Activated CD4-positive, alpha-beta T cell treated with anti-CD3 and anti-CD28 coated beads for 24 hours (primary cell): ENCODE measurements around the gene PADI6.

Experiments
- DNase-seq, 2 donors: peaks; one replicate each; pipeline ENCODE4 v3.0.0-alpha.2; 2020; ENCODE audit warnings: low read depth in 2 of 2

PADI6 gene

GRCh38 chr1:17434016-17434415, 62.0 kb downstream of the PADI6 start:
- no peak for DNase-seq

DNA sequence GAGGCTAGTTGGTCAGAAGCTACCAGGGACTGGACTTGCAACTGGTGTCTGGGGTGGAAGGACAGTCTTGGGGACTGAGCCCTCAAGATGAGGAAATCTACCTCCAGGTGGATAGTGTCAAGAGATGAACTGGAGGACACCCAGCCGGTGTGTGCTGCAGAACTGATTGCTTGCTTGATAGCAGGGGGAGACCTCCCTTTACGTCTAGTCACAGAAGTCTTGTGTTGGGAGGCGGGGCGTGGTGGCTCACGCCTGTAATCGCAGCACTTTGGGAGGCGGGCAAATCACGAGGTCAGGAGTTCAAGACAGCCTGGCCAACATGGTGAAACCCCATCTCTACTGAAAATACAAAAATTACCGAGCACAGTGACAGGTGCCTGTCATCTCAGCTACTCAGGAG, 62.6 kb downstream of the PADI6 start:
- DNase-seq: no peak

DNA sequence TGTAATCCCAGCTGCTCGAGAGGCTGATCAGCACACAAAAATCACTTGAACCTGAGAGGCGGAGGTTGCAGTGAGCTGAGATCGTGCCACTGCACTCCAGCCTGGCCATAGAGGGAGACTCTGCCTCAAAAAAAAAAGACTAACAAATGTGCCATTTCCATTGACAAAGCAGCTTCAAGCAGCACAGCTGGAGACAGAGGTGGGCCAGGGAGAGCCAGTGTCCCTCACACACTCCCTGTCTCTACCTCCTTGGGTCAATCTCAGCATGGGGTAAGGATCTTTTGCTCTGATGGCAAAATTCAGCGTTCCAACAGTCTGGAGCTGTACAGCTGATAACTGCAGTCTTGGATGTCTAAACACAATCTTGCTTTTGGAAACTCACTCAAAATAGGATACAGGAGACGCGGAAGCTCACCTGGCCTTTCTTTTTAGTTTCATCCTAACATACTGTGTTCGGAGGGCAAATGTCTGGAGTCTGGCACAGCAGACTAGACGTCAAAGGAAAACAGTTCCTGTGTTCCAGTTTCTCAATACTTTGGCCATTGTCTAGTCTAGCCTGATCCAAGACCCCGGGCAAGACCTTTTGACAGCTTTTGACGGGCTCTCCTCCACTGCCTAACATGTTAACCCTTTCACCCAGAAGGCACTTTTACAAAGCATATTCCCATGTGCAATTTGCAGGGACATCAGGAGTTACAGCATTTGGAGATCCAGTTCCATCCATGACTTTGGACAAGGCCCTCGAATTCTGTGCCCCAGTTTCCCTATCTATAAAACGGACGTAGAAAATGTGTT, 64.6 kb downstream of the PADI6 start:
- DNase-seq: no peak

DNA sequence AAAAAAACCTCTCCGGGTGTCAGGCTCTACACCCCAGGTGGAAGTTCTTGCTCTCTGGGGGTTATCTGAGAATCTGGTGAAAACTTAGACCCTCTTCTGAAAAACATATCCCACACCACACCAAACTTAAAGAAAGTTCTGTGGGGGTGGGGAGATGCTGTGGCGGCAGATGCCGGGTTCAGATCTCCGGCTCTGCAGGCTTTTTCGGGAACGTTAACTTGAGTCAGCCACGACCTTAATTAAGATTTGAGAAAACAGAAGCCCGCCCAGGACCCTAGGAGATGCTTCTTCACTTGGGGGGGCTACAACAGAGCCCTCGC, 65.2 kb downstream of the PADI6 start:
- no peak for DNase-seq

GRCh38 chr1:17437580-17438317, 65.8 kb downstream of the PADI6 start:
- DNase-seq: peak; percentile 38 to 54

DNA sequence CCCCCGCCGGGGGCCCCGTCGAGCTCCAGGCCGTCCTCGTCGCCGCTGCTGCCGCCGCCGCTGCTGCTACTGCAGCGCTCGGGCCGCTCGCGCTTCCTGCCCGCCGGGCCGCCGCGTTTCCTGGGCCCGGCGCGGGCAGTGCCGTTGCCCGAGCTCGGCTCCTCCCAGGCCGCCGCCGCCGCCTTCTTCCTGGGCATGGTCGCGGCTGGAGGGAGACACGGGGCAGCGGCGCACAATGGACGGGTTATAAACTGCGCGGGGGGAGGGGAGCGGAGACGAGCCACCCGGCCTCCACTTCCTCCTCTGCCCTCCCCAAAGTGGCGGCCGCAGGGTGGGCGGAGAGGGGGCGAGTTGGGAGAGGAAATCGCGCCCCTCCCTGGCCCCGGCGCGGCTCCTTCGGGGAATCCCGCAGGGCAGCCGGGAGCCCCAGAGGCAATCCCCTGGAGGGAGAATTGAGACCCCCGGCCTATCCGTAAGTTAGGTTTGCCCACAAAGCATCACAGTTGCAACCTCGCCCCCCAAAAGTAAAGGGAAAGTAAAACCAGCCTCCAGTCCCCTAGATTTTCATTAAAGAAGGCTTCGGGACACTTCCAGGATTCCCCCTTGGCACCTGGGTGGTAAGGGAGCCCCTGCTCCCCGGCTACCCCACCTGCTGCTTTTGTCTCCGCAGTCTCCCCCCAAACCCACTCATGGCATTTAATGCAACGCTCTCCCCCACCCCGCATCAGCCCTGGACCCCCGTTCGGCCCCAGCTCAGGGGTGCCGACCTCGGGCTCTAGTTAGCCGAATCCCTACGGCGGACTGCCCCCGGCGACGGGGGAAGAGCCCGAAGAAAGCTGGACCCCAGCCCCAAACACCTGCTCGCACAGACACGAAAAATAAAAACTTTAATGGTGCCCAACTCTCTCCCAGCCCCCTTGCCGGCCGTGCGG, 66.6 kb downstream of the PADI6 start:
- DNase-seq: peak; percentile 62 to 69

DNA sequence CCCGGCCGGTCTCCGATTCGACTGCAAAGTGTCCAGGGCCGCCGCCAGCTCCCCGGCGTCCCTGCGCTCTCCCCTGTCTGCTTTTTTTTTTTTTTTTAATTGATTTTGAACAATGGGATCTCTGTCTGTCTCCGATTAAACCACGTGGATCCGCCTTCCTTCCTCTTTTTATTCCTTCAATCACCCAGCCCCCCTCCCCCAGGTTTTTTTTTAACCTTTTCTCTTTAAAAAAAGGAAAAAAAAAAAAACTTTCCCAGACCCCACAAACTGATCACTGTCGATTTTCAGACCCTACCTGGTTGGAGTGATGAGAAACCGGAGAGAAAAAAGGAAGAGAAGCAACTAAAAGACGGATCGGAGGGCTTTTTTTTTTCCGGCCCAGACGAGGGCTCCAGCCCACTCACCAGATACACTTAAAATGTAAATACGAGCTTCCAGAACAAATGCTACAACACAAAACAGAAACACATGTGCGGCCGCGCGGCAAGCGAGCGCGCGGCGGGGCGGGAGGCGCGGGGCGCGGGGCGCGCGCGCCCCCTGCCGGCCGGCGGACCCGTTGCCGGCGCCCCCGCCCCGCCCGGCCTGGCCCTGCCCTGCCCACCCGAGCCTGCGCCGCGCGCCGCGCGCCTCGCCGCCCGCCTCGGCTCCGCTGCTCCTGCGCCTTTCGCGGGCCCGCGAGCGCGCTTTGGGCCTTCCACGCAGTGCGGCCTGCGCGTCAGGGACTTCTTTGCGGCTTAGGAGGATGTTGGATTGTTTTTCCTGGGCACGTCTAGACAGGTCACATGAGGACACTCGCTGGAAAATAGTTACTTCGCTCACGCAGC, 67.5 kb downstream of the PADI6 start, which contains the start of gene RCC2:
Gene RCC2, minus strand, starts transcription at position 428 of the 824 bp plus-strand sequence. CDS start 1,163 bp downstream, outside the sequence.
- DNase-seq: peak; percentile 43 to 53

DNA sequence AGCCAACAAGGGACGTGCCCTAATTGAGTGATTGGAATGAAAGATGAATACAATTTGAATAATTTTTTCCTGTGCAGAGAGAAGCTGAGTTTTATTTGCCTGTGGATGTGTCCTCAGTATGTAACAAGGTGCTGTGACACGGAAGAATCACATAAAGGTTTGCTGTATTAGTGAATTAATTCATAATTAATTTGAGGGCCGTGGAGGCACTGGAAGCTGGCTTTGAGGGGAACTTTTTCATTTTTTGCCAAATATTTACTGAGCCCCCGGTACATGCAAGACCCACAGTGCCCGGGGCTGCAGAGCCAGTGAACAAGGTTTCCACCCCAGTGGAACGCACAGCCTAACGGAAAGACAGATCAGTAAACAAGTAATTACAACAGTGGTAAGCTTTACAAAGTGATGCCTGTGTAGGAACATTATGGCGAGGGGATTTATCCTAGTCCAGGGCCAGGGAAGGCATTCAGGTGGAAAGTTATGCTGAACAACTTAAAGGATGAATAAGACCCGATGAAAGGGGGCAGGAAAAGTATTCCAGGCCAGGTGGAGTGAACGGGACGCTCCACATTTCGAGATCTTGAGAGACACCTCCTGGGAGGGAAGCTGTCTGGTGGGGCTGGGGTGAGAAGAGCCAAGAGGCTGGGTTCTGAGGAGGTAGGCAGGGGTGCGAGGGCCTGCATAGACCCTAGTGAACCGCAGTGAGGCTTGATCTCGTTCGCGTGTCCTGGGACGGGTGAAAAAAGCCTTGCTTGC, 68.3 kb downstream of the PADI6 start:
- no peak for DNase-seq

GRCh38 chr1:17440827-17441168, 68.8 kb downstream of the PADI6 start:
- no peak for DNase-seq

DNA sequence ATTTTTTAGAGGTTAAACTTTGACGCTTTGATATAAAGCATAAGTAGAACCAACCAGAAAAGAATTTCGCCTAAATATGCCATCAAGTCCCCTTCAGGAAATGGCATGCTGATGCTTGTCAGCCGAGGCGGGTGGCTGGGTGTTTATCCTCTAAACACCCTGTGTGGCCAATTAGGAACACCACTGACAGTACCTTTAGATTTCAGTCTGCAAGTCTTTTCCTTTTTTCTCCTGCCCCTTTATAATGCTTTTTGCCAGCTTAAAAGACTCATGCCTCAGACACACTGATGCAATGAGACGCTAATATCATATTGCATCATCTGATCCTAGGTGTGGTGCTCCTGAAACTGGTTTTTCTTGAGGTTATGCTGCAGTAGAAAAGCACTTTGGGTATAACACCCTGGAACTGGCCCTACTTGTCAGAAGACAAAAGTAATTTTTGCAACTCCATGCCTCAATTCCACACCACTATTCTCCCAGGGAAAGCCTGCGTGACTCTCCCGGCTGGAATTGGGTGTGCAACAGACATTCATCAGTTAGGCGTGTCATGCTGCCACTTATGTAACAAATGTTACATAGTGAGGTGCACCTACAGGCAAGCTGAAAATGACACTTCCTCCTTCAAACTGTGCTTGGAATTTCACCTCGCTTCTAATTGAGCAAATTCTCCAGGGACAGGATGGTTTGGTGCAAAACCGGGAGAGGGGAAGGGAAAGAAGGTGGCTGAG, 69.4 kb downstream of the PADI6 start:
- DNase-seq: no peak

DNA sequence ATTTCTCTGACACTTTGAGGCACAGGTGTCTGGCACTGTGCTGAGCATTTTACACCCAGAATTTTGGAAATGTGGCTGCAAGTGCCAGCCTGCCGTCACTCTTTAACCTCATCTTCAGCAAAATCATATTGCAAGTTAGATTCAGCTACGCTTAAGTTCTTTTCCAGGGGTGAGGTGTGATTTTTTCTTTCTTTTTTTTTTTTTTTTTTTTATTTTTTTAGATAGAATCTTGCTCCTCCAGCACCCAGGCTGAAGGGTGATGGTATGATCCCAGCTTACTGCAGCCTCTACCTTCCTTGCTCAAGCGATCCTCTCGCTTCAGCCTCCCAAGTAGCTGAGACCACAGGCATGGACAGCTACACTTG, 70.0 kb downstream of the PADI6 start:
- no peak for DNase-seq

DNA sequence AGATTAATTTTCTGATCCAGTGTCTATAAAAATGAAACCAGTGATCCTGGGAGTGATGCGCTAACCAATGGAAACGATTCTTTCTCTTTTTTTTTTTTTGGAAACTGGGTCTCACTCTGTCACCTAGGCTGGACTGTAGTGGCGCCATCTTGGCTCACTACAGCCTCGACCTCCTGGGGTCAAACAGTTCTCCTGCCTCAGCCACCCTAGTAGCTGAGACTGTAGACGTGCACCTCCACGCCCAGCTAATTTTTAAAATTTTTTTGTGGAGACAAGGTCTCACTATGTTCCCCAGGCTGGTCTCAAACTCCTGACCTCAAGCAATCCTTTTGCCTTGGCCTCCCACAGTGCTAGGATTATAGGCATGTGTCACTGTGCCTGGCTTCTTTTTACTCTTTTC, 70.8 kb downstream of the PADI6 start:
- no peak for DNase-seq

DNA sequence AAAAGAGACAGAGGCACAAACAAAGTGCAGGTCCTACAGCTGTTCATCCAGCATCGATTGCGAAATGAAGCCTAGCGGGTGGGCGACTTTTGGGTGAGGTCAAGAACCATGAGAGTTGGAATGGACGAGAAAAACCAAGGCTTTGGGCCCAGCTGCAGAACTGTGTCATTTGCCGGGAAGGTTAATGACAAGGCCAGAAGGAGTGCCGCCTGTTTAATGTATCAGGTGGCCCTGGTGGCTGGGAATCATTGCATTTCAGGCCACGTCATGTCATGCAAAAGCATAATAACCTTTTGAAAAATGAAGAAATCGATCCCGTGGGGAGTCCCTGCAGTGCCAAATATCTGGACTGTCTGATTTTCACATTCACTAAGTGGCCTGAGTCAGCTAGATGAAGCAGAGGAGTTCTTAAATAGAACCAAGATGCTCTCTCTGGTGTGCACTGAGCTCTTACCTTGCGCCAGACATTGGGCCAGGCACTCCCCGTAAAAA, 75.6 kb downstream of the PADI6 start:
- DNase-seq: no peak
